ENCODE measurements around the gene STAT3.
"Not testable (repeated sequence)": the region's sequence is repeated elsewhere in the genome, so short reads cannot be mapped to it uniquely, and the experiment has no call there.

STAT3 gene

GRCh38 chr17:42362245-42362961, 25.8 kb downstream of the STAT3 start:
- no peak for TF ChIP-seq CTCF (IDR thresholded peaks at IDR 0.05)
- TF ChIP-seq ZFX (IDR thresholded peaks at IDR 0.05; ENCODE audit: borderline replicate concordance), result no peak
- peak overlapping the region; percentile 62 for H3K27ac ChIP-seq

DNA sequence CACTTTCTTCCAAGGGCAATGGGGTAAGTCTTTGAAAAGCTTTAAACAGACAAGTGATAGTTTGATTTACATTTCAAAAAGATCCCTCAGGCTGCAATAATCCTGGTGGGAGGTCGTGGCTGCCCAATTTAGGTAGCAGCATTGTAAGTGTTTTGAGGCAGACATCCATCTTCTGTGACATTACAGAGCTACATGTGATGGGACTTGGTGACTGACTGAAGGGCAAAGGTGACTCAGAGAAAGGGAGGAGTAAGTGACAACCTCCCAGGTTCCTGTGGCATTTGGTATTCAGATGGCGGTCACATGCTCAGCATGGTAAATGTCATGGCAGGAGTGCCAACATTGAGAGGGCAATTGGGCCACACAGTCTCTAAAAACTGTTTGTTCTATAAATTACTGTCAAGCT, 26.5 kb downstream of the STAT3 start:
- H3K27ac ChIP-seq, result peak overlapping the region; percentile 62
- TF ChIP-seq CTCF (IDR thresholded peaks at IDR 0.05), result no peak
- no peak for TF ChIP-seq ZFX (IDR thresholded peaks at IDR 0.05; ENCODE audit: borderline replicate concordance)

DNA sequence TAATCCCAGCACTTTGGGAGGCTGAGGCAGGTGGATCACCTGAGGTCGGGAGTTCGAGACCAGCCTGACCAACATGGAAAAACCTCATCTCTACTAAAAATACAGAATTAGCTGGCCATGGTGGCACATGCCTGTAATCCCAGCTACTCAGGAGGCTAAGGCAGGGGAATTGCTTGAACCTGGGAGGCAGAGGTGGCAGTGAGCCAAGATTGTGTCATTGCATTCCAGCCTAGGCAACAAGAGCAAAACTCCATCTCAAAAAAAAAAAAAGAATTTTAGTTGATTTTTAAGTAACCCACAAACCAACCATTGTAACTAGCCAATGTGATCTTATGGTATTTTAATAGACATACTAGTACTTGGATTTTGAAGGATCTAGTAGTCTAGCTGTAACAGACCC, 27.9 kb downstream of the STAT3 start:
- not testable (repeated sequence) for H3K27ac ChIP-seq

- TF ChIP-seq CTCF (IDR thresholded peaks at IDR 0.05) (no peak), ZFX (IDR thresholded peaks at IDR 0.05; ENCODE audit: borderline replicate concordance) (no peak)
- no peak overlapping the region for H3K27ac ChIP-seq
These were observed 29.1 kb downstream of the STAT3 start for GRCh38 chr17:42359133-42359532.

DNA sequence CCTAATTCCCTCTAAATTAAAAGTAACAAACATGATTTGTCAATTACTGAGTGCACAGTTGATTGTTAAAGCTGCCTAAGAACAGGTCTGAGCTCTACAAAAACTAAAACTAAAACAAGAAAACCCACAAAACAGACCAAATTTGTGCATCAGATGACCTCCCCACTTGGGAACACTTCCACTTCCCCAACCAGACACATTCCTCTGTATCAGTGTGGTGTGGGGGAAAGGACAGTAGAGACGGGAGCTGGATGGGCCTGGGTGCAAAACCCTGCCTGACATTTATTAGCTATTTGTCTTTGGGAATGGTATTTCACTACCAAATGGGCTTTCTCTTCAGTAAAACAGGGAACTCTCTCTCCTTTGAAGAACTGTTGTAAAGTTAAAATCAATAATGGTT, 29.8 kb downstream of the STAT3 start:
- TF ChIP-seq ZFX (IDR thresholded peaks at IDR 0.05; ENCODE audit: borderline replicate concordance) (no peak), CTCF (IDR thresholded peaks at IDR 0.05) (no peak)
- no peak overlapping the region for H3K27ac ChIP-seq

DNA sequence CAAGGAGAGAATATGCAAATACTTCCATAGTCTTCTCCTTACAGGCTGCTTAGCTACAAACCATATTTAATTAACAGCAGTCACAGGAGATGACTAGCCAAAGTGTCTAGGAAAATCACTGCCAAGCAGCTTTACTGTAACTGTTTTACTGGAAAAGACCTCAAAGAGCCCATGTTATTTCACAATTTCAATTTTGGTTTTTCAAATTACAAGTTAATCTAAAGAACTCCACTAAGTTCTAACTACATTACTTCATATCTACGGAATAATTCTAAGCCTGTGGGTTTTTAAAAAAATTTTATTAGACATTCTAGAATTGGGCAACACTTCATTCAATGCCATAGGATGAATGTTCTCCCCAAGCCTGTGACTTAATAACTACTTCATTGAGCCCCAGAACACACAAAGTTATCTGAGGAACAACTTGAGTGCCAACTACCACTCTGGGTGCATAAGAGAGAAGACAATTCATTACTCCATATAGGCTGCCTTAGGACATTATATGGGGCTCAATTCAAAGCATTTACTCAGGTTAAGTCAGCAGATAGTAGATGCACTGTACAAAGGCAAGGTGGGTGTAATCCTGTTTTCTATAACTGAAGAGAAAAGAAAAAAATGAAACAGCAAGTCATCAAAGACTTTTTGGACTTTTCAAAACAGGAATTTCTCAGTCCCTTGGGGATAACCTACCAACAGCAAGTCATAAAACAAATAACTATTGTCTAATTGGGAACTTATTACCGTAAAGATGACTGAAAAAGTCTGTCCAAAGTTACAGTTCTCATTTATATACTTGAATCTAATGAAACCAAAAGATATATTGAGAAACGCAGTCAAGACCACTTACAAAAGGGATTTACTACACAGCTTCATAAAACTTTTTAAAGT, 33.0 kb downstream of the STAT3 start:
- H3K27ac ChIP-seq, result no peak overlapping the region
- TF ChIP-seq CTCF (IDR thresholded peaks at IDR 0.05) (no peak), ZFX (IDR thresholded peaks at IDR 0.05; ENCODE audit: borderline replicate concordance) (no peak)

- no peak overlapping the region for H3K27ac ChIP-seq
- TF ChIP-seq ZFX (IDR thresholded peaks at IDR 0.05; ENCODE audit: borderline replicate concordance) (no peak), CTCF (IDR thresholded peaks at IDR 0.05) (no peak)
These were observed 40.1 kb downstream of the STAT3 start for GRCh38 chr17:42348104-42348503.

All from 22Rv1 (cell line).